Erythroblast (primary cell): ENCODE measurements around the gene HES5.
"Not testable (repeated sequence)": the region's sequence is repeated elsewhere in the genome, so short reads cannot be mapped to it uniquely, and the experiment has no call there.

Experiments
- GATA1 ChIP-seq: IDR thresholded peaks from 2 replicates; pipeline ENCODE4 v1.6.1; 2011; ENCODE audit warnings: low read depth, mild to moderate bottlenecking, control low read depth, low read length, moderate library complexity
- POLR2A ChIP-seq: IDR thresholded peaks from 2 replicates; pipeline ENCODE4 v1.6.1; 2011; ENCODE audit warnings: mild to moderate bottlenecking, low read length

DNA sequence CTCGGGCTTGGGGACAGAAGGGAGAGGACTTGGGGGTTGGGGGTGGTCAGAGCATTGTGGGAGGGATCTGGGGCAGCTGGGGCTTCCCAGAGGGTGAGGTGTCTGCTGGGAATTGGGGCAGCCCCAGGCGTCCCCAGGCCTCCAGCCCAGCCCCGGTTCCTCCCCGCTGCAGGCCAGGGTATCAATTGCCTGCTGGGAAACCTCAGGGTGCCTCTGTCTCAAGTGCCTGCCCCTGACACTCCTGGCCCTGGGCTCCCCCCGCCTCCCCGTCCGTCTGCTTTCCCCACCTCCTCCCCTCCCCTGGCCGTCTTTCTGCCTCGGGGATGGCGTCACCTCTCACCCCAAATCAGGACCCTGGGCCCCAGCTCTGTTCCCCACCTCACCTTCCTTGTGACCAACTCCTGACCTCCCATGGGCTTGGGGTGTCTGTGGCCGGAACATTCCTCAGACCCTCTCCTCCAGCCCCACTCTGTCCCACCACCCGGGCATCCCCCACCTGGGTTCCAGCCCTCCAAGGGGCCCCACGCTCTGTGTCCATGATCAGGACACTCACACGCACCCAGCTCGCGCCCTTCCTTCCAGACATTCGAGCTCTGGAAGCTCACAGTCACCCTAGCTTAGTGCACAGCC, 38.2 kb upstream of the HES5 start:
- TF ChIP-seq GATA1, POLR2A: not testable (repeated sequence)
